Common myeloid progenitor, CD34-positive (primary cell): ENCODE results near the gene AFDN.

ENCODE experiments used
- CTCF ChIA-PET: fragments of 350-600 bp; sonication (Branson Sonifier 250); formaldehyde crosslinking; loops from one replicate; lab custom pipeline; 2021; ENCODE audit warnings: antibody characterized with exemption; lab: Charles Lee
- POLR2A ChIA-PET: fragments of 350-600 bp; sonication (Branson Sonifier 250); formaldehyde crosslinking; loops from one replicate; lab custom pipeline; 2021; ENCODE audit warnings: antibody characterized with exemption; lab: Charles Lee
- DNase-seq, 3 donors: peaks; one replicate each; pipeline versions ENCODE4 v3.0.0 to v3.0.0-alpha.2; 2013
- H3K27ac ChIP-seq, 2 experiments: 1 replicate in 1 of 2; 2 replicates in 1 of 2; pipeline ENCODE4 v1.7.0; 2013; ENCODE audit warnings: inconsistent platforms in 2 of 2, low read length in 2 of 2, mild to moderate bottlenecking in 2 of 2, low read depth in 1 of 2, moderate library complexity in 1 of 2; ENCODE audit not compliant: severe bottlenecking in 2 of 2, insufficient read depth in 1 of 2, poor library complexity in 1 of 2
- H3K27me3 ChIP-seq, 5 experiments: replicated peaks in 2 of 5; 1 replicate in 3 of 5; 2 replicates in 2 of 5; pipeline versions ENCODE4 v1.6.1 to v1.7.0; 2013; ENCODE audit warnings: low read length in 4 of 5, mild to moderate bottlenecking in 2 of 5, moderate library complexity in 2 of 5, inconsistent platforms in 1 of 5; ENCODE audit not compliant: insufficient read depth in 5 of 5, control insufficient read depth in 4 of 5
- H3K36me3 ChIP-seq, 4 experiments: 1 replicate in 2 of 4; 2 replicates in 2 of 4; pipeline versions ENCODE4 v1.6.1 to v1.7.0; 2013; ENCODE audit warnings: low read length in 3 of 4, control low read depth in 1 of 4, mild to moderate bottlenecking in 1 of 4; ENCODE audit not compliant: control insufficient read depth in 4 of 4, insufficient read depth in 4 of 4
- H3K4me1 ChIP-seq, 4 experiments: 1 replicate in 3 of 4; 2 replicates in 1 of 4; pipeline versions ENCODE4 v1.6.1 to v1.7.1; 2013; ENCODE audit warnings: low read length in 3 of 4, mild to moderate bottlenecking in 3 of 4, control low read depth in 1 of 4, inconsistent platforms in 1 of 4, moderate library complexity in 1 of 4; ENCODE audit not compliant: control insufficient read depth in 4 of 4, insufficient read depth in 4 of 4; ENCODE audit errors: control extremely low read depth in 1 of 4
- H3K4me3 ChIP-seq, 7 experiments: 1 replicate in 4 of 7; 2 replicates in 3 of 7; pipeline versions ENCODE4 v1.5.1 to v1.7.0; 2013; ENCODE audit warnings: mild to moderate bottlenecking in 7 of 7, low read length in 6 of 7, moderate library complexity in 6 of 7, inconsistent platforms in 2 of 7, low read depth in 2 of 7, control low read depth in 1 of 7; ENCODE audit not compliant: insufficient read depth in 4 of 7, control insufficient read depth in 1 of 7; ENCODE audit errors: extremely low read depth in 1 of 7
- H3K9me3 ChIP-seq, 5 experiments: 1 replicate in 4 of 5; 2 replicates in 1 of 5; pipeline versions ENCODE4 v1.6.1 to v1.7.1; 2013; ENCODE audit warnings: low read length in 4 of 5, mild to moderate bottlenecking in 2 of 5, inconsistent platforms in 1 of 5, low read depth in 1 of 5, moderate library complexity in 1 of 5; ENCODE audit not compliant: control insufficient read depth in 4 of 5, insufficient read depth in 2 of 5; ENCODE audit errors: control extremely low read depth in 1 of 5
- WGBS: methylation state at CpG from one replicate; pipeline ENCODE4 v1.1.5; 2013; ENCODE audit not compliant: insufficient coverage; 5-methylcytosine and 5-hydroxymethylcytosine counted together

Gene AFDN

GRCh38 chr6:167910007-167910406 is 83.3 kb downstream of the AFDN start:
- no peak for DNase-seq
- Histone ChIP-seq H3K4me1 (no peaks in the 10 kb centered on the region), H3K9me3 (no peaks in the 10 kb centered on the region), H3K36me3 (peaks cover 0 to 2% (median 0%) of the 10 kb centered on the region in 4 experiments), H3K27ac (no peak overlapping the region), H3K4me3 (no peak overlapping the region), H3K27me3 (peaks cover 0 to 2% (median 0%) of the 10 kb centered on the region in 5 experiments)
- ChIA-PET CTCF (interaction anchor here (1.3 kb wide), 1 partner anchor 16 kb away, joined by 4 read pairs; no protein-coding TSS in a partner anchor), POLR2A (no interaction called here)

GRCh38 chr6:167910652-167911051 is 83.9 kb downstream of the AFDN start:
- CTCF ChIA-PET = interaction anchor here (1.3 kb wide), 1 partner anchor 15 kb away, joined by 4 read pairs; no protein-coding TSS in a partner anchor

DNA sequence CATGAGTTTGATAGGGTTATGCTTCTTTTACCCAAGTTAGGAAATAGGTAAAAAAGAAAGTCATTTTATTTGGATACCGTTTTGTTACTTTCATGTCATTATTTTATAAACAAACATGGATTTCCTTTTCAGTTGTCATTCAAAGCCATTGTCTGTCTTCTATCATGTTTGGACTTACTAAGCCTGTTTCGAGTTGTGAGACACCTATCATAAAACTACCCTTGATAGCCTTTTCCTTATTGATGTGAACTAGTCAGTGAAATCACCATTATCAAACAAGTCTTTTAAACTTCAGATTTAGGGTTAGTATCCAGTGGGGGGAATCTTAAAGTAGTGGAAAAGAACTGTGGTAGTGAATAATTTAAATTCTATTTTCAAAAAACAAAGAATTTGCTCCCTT is 85.8 kb downstream of the AFDN start:
- DNase-seq = no peak
- Histone ChIP-seq H3K4me1 (no peaks in the 10 kb centered on the region), H3K4me3 (no peak overlapping the region), H3K27ac (no peak overlapping the region), H3K27me3 (peaks cover 0 to 2% (median 0%) of the 10 kb centered on the region in 5 experiments), H3K36me3 (peaks cover 0 to 5% (median 1%) of the 10 kb centered on the region in 4 experiments), H3K9me3 (no peaks in the 10 kb centered on the region)
- POLR2A ChIA-PET = no interaction called here
- CTCF ChIA-PET = no interaction called here
- 100% methylated on average over 1 of the region's 2 CpGs for WGBS

More at GRCh38 chr6:167910652-167911051, 83.9 kb downstream of the AFDN start:
- Histone ChIP-seq H3K4me1 (no peaks in the 10 kb centered on the region), H3K9me3 (no peaks in the 10 kb centered on the region), H3K27me3 (peaks cover 0 to 2% (median 0%) of the 10 kb centered on the region in 5 experiments), H3K4me3 (no peak overlapping the region), H3K27ac (no peak overlapping the region), H3K36me3 (peaks cover 0 to 5% (median 1%) of the 10 kb centered on the region in 4 experiments)
- WGBS = 93% methylated on average over 7 of the region's 7 CpGs
- no peak for DNase-seq
- POLR2A ChIA-PET = no interaction called here

GRCh38 chr6:167913699-167914098 is 87.0 kb downstream of the AFDN start:
- Histone ChIP-seq H3K9me3 (no peaks in the 10 kb centered on the region), H3K4me3 (no peak overlapping the region), H3K27me3 (peaks cover 0 to 2% (median 0%) of the 10 kb centered on the region in 5 experiments), H3K4me1 (no peaks in the 10 kb centered on the region), H3K27ac (no peak overlapping the region), H3K36me3 (peaks cover 0 to 10% (median 1%) of the 10 kb centered on the region in 4 experiments)
- no CpG with 5 or more reads among the region's 3 CpGs for WGBS
- DNase-seq = no peak
- POLR2A ChIA-PET = no interaction called here
- CTCF ChIA-PET = interaction anchor here (0.6 kb wide), 1 partner anchor 1258 kb away, joined by 3 read pairs; no protein-coding TSS in a partner anchor

DNA sequence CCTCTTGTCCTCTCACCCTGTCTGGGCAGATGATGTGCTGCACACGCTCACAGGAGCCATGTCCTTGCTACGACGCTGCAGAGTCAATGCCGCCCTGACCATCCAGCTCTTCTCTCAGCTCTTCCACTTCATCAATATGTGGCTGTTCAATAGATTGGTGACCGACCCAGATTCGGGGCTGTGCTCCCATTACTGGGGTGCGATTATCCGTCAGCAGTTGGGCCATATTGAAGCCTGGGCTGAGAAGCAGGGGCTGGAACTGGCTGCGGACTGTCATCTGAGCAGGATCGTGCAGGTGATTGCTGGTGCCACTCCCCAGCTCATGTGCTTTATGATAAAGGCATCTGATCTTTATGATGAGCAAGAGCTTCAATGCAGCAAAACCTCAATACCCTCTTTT is 88.4 kb downstream of the AFDN start:
- 98% methylated on average over 10 of the region's 10 CpGs for WGBS
- CTCF ChIA-PET = no interaction called here
- no peak overlapping the region for H3K4me3 ChIP-seq
- no peaks in the 10 kb centered on the region for H3K9me3 ChIP-seq
- H3K36me3 ChIP-seq = peaks cover 0 to 18% (median 1%) of the 10 kb centered on the region in 4 experiments
- no peaks in the 10 kb centered on the region for H3K27me3 ChIP-seq
- no peak overlapping the region for H3K27ac ChIP-seq
- no peaks in the 10 kb centered on the region for H3K4me1 ChIP-seq
- no peak for DNase-seq
- POLR2A ChIA-PET = no interaction called here

DNA sequence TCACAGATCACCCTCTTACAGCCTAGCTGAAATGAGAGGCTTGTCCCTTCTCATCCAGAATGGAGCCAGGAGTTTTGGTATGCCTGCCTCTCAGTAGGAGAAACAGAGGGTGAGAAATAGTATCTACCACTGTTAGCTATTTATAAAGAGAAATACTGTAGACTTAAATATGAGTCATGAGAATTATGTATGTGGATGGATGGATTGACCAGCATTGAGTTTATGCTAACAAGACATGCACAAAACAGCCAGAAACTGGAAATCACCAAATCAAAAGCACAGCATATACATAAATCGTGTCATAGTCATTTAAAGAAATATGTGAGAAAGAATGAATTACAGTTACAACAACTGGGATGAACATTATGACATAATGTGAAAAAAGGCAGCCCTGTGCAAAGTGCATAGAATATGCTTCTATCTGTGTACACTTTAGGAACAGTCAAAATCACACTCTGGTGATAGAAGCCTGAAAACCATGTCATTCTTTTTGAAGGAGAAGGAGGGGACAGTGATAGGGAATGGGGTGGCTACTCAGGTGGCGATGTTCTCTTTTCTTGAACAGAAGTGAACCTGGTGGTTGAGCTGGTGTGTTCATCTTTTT is 90.9 kb downstream of the AFDN start:
- H3K36me3 ChIP-seq = peaks cover 0 to 18% (median 1%) of the 10 kb centered on the region in 4 experiments
- no peak overlapping the region for H3K27ac ChIP-seq
- no peaks in the 10 kb centered on the region for H3K27me3 ChIP-seq
- no peak for DNase-seq
- H3K4me1 ChIP-seq = no peaks in the 10 kb centered on the region
- ChIA-PET POLR2A (no interaction called here), CTCF (interaction anchor here (0.7 kb wide), 1 partner anchor 82 kb away, joined by 3 read pairs; no protein-coding TSS in a partner anchor)
- H3K4me3 ChIP-seq = no peak overlapping the region
- WGBS = no CpG with 5 or more reads among the region's 2 CpGs
- H3K9me3 ChIP-seq = no peaks in the 10 kb centered on the region

DNA sequence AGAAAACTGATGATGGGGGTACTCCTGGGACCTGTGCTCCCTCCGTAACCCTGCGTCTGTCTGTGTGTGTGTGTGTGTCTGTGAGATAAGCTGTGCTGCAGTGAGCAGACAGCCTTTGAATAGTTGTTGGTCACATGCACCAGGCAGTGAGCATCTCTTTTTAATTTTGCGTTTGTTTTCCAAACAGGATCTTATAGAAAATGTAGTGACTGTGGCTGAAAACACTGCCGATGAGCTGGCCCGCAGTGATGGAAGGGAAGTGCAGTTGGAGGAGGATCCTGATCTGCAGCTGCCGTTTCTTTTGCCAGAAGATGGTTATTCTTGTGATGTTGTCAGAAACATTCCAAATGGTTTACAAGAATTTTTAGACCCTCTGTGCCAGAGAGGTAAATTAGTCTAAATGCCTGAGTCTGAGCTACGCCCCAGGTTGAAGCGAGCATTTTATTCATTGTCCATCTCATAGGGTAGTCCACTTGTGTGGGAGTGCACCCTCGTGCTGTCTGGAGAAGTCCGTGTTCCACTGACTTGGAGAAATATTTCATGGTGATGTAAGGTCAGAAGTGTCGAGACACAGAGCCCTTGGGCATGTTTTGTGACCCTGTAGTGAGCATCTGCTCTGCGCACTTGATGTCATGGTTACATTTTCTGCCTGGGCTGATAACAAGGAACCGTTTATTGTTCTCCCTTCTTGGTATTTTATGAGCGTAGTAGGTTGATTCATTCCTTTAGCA is 92.0 kb downstream of the AFDN start:
- no peaks in the 10 kb centered on the region for H3K9me3 ChIP-seq
- H3K36me3 ChIP-seq = peaks cover 0 to 18% (median 1%) of the 10 kb centered on the region in 4 experiments
- POLR2A ChIA-PET = no interaction called here
- H3K4me1 ChIP-seq = no peaks in the 10 kb centered on the region
- WGBS = over 99% methylated on average over 11 of the region's 14 CpGs
- H3K4me3 ChIP-seq = no peak overlapping the region
- DNase-seq = no peak
- no peaks in the 10 kb centered on the region for H3K27me3 ChIP-seq
- CTCF ChIA-PET = no interaction called here
- H3K27ac ChIP-seq = no peak overlapping the region
